SK-N-SH (cell line): ENCODE results near the gene PITPNM3. TPM values are rescaled to one million over a fixed set of nuclear protein-coding genes. Genes with fewer than 3 reads are reported as not detected.

Experiments
- CTCF ChIA-PET: fragments of 300-600, 350-600 bp; formaldehyde crosslinking; extraction: SDS; loops from one replicate; lab custom pipeline; 2021; lab: Yijun Ruan, JAX
- POLR2A ChIA-PET: fragments of 350-600 bp; sonication (Branson Sonifier 250); formaldehyde crosslinking; extraction: SDS; loops from one replicate; lab custom pipeline; 2020; ENCODE audit warnings: antibody characterized with exemption, inconsistent platforms; lab: Yijun Ruan, JAX
- DNase-seq: peaks from one replicate; pipeline ENCODE4 v3.0.0; 2012
- H2AFZ ChIP-seq: fragments of 200-600 bp; sonication (generic); 2 replicates; pipeline ENCODE4 v1.8.1; 2016; ENCODE audit warnings: antibody characterized with exemption, mild to moderate bottlenecking, low read depth
- H3F3A ChIP-seq: fragments of 200-600 bp; sonication (generic); replicated peaks from 2 replicates; pipeline ENCODE3; 2016; ENCODE audit warnings: antibody characterized with exemption, mild to moderate bottlenecking; ENCODE audit not compliant: insufficient read depth
- H3K27ac ChIP-seq, 2 experiments: fragments of 200-500 bp in 1 of 2; fragments of 200-600 bp in 1 of 2; sonication (Bioruptor generic) in 1 of 2; sonication (generic), shearing (Covaris generic) in 1 of 2; 2 replicates each; pipeline versions ENCODE4 v1.5.1 to v1.6.1; 2014 to 2016; ENCODE audit warnings: low read depth in 2 of 2, inconsistent platforms in 1 of 2, low read length in 1 of 2, mild to moderate bottlenecking in 1 of 2, mixed read lengths in 1 of 2
- H3K27me3 ChIP-seq: fragments of 200-600 bp; sonication (generic), shearing (Covaris generic); 2 replicates; pipeline ENCODE4 v1.6.1; 2016; ENCODE audit warnings: mixed run types; ENCODE audit not compliant: insufficient read depth
- H3K36me3 ChIP-seq, 2 experiments: fragments of 200-500 bp in 1 of 2; fragments of 200-600 bp in 1 of 2; sonication (Bioruptor generic) in 1 of 2; sonication (generic) in 1 of 2; replicated peaks in 1 of 2; 2 replicates each; pipeline versions ENCODE3 to v1.5.1; 2014 to 2016; ENCODE audit warnings: low read length in 1 of 2, mild to moderate bottlenecking in 1 of 2; ENCODE audit not compliant: insufficient read depth in 2 of 2, control insufficient read depth in 1 of 2
- H3K4me1 ChIP-seq, 2 experiments: fragments of 200-500 bp in 1 of 2; fragments of 200-600 bp in 1 of 2; sonication (Bioruptor generic) in 1 of 2; sonication (generic), shearing (Covaris generic) in 1 of 2; 2 replicates each; pipeline versions ENCODE4 v1.5.1 to v1.6.1; 2014 to 2016; ENCODE audit warnings: low read depth in 1 of 2, low read length in 1 of 2, mixed run types in 1 of 2; ENCODE audit not compliant: insufficient read depth in 2 of 2, control insufficient read depth in 1 of 2
- H3K4me2 ChIP-seq: fragments of 200-600 bp; sonication (generic), shearing (Covaris generic); 2 replicates; pipeline ENCODE4 v1.6.1; 2017; ENCODE audit warnings: mixed run types
- H3K4me3 ChIP-seq, 2 experiments: fragments of 200-500 bp in 1 of 2; fragments of 200-600 bp in 1 of 2; sonication (Bioruptor generic) in 1 of 2; sonication (generic), shearing (Covaris generic) in 1 of 2; 2 replicates each; pipeline versions ENCODE4 v1.5.1 to v1.8.1; 2014 to 2016; ENCODE audit warnings: low read depth in 2 of 2, inconsistent platforms in 1 of 2, low read length in 1 of 2, mild to moderate bottlenecking in 1 of 2, mixed read lengths in 1 of 2, moderate library complexity in 1 of 2
- H3K79me2 ChIP-seq: fragments of 200-600 bp; sonication (generic); 2 replicates; pipeline ENCODE4 v1.8.1; 2017; ENCODE audit warnings: mild to moderate bottlenecking; ENCODE audit not compliant: insufficient read depth
- H3K9ac ChIP-seq: fragments of 200-600 bp; sonication (generic); 2 replicates; pipeline ENCODE4 v1.6.1; 2017; ENCODE audit warnings: mixed run types
- H3K9me2 ChIP-seq: fragments of 200-600 bp; sonication (generic); 2 replicates; pipeline ENCODE4 v1.6.1; 2017; ENCODE audit warnings: mixed run types
- H3K9me3 ChIP-seq: fragments of 200-600 bp; sonication (generic); 2 replicates; pipeline ENCODE4 v1.6.1; 2017; ENCODE audit warnings: mixed run types, mild to moderate bottlenecking, moderate library complexity
- H4K20me1 ChIP-seq: fragments of 200-600 bp; sonication (generic); 2 replicates; pipeline ENCODE4 v1.6.1; 2017; ENCODE audit warnings: mild to moderate bottlenecking, mixed run types; ENCODE audit not compliant: insufficient read depth
- FOXJ3 ChIP-seq: sonication (generic); formaldehyde crosslinking; IDR thresholded peaks from 2 replicates; pipeline ENCODE4 v1.5.1; 2020; ENCODE audit warnings: mild to moderate bottlenecking, missing genetic modification reagents
- MXI1 ChIP-seq: IDR thresholded peaks from 2 replicates; pipeline ENCODE4 v1.6.1; 2012; ENCODE audit warnings: mild to moderate bottlenecking, low read depth, low read length, improper control_type of control experiment
- NRF1 ChIP-seq: IDR thresholded peaks from 2 replicates; pipeline ENCODE4 v1.6.1; 2012; ENCODE audit warnings: low read depth, mild to moderate bottlenecking, low read length
- RCOR1 ChIP-seq: fragments of 150-350 bp; IDR thresholded peaks from 2 replicates; pipeline ENCODE4 v1.6.1; 2017; ENCODE audit warnings: antibody characterized with exemption, low read length
- TAF1 ChIP-seq: IDR thresholded peaks from 2 replicates; pipeline ENCODE4 v1.6.1; 2012; ENCODE audit warnings: low read depth, mild to moderate bottlenecking, low read length, moderate library complexity, borderline replicate concordance
- TEAD4 ChIP-seq: IDR thresholded peaks from 2 replicates; pipeline ENCODE4 v1.4.0; 2012; ENCODE audit warnings: mild to moderate bottlenecking, borderline replicate concordance; ENCODE audit not compliant: insufficient read depth
- WGBS: methylation state at CpG from one replicate; pipeline ENCODE4 v1.1.6; 2017; ENCODE audit warnings: low lambda C conversion rate; 5-methylcytosine and 5-hydroxymethylcytosine counted together
- polyA plus RNA-seq, 3 experiments: library from polyadenylated mRNA; depleted of rRNA; stranded (reverse); fragments of >200 nt; gene quantifications; 2 replicates each; pipeline ENCODE4 v1.2.3, GENCODE V29; 2012
- TF ChIP-seq, protein P1 (sequence below): IDR thresholded peaks from 2 replicates; pipeline ENCODE4 v1.4.0; 2012; ENCODE audit warnings: low read depth, borderline replicate concordance
- TF ChIP-seq, protein P2 (sequence below): fragments of 150-350 bp; IDR thresholded peaks from 2 replicates; pipeline ENCODE4 v1.6.1; 2017; ENCODE audit warnings: antibody characterized with exemption, low read length, low read depth, borderline replicate concordance
- TF ChIP-seq, protein P3 (sequence below): IDR thresholded peaks from 2 replicates; pipeline ENCODE4 v1.4.0; 2012; ENCODE audit warnings: low read depth

PITPNM3 gene
- polyA plus RNA-seq, 1 of the 3 experiments (the other 2 are of a cell fraction), result 0.82 TPM

DNA sequence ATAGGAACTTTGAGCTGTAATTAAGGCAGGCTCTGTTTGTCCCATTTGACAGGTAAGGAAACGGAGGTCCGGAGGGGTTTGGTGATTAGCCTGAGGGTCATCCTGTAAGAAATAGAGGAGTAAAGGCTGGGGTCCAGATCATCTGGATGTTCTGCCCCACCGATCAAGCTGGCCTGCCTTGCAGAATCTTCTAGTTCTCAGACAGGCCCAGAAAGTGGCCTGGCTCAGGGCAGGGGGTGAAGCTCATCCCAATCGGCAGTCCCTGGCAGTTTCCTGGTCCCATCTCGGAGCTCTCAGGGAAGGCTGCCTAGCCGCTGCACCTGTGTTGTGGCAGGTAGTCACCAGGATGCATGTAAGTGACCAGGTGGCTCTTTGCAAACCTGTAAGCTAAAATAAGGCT, 107.9 kb downstream of the PITPNM3 start:
- ChIA-PET POLR2A (no interaction called here), CTCF (interaction anchor here (0.8 to 1.5 kb wide), 3 partner anchors 12 to 25 kb away, joined by 3 read pairs; no protein-coding TSS in a partner anchor)
- no peak overlapping the region for H3K4me3 ChIP-seq
- WGBS, result 96% methylated on average over 5 of the region's 6 CpGs
- H3K9me3 ChIP-seq, result no peaks in the 10 kb centered on the region
- no peak overlapping the region for H3K27ac ChIP-seq
- no peak overlapping the region for H3K4me2 ChIP-seq
- peaks cover 12% of the 10 kb centered on the region; the same call in 1 of the 2 replicates for H3K79me2 ChIP-seq
- no peak overlapping the region for H3K9ac ChIP-seq
- H3F3A ChIP-seq, result peaks cover 3% of the 10 kb centered on the region
- H2AFZ ChIP-seq, result no peak overlapping the region
- DNase-seq, result no peak
- peaks cover 0 to 15% of the 10 kb centered on the region in 2 experiments; a peak in 1 of 4 replicates for H3K4me1 ChIP-seq
- TF ChIP-seq FOXJ3 (CRISPR knock-in tag), result no peak
- no peaks in the 10 kb centered on the region for H3K9me2 ChIP-seq
- H3K36me3 ChIP-seq, result peaks cover 0 to 12% of the 10 kb centered on the region in 2 experiments
- H4K20me1 ChIP-seq, result no peaks in the 10 kb centered on the region
- H3K27me3 ChIP-seq, result no peaks in the 10 kb centered on the region

DNA sequence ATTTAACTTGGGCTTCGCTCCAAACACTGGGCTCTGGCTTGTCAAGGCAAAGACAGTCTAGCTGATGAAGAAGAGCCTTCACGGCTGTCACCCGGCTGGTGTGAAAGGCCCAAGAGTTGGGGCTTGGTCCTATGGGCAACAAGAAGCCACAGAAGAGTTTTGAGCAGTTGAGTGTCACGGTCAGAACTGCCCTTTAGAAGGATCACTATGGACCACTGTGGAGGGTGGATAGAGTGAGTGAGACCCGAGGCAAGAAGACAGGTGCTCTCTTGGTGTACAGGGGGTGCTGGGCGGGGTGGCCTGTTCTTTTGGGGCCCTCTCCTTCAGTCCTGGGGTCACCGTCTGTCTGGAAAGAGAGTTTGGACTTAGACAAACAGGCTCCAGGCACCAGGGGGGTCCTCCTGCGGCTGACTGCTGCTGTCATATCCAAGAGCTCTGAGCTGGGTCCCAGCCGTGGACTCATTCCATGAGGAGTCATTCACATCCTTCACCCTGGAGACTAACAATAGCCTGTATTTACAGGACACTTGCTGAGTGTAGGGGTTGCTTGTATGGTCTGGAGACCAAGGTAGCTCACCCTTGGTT, 109.7 kb downstream of the PITPNM3 start:
- no peak for TF ChIP-seq NRF1
- TF ChIP-seq, protein P1, sequence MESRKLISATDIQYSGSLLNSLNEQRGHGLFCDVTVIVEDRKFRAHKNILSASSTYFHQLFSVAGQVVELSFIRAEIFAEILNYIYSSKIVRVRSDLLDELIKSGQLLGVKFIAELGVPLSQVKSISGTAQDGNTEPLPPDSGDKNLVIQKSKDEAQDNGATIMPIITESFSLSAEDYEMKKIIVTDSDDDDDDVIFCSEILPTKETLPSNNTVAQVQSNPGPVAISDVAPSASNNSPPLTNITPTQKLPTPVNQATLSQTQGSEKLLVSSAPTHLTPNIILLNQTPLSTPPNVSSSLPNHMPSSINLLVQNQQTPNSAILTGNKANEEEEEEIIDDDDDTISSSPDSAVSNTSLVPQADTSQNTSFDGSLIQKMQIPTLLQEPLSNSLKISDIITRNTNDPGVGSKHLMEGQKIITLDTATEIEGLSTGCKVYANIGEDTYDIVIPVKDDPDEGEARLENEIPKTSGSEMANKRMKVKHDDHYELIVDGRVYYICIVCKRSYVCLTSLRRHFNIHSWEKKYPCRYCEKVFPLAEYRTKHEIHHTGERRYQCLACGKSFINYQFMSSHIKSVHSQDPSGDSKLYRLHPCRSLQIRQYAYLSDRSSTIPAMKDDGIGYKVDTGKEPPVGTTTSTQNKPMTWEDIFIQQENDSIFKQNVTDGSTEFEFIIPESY, result no peak
- TF ChIP-seq MXI1, result no peak
- TF ChIP-seq RCOR1, result no peak
- peaks cover 5% of the 10 kb centered on the region for H3F3A ChIP-seq
- peaks cover 0 to 12% of the 10 kb centered on the region in 2 experiments for H3K36me3 ChIP-seq
- H2AFZ ChIP-seq, result no peak overlapping the region
- H3K4me1 ChIP-seq, result peaks cover 0 to 11% of the 10 kb centered on the region in 2 experiments; a peak in 1 of 4 replicates
- no peaks in the 10 kb centered on the region for H4K20me1 ChIP-seq
- no peaks in the 10 kb centered on the region for H3K9me3 ChIP-seq
- H3K4me3 ChIP-seq, result no peak overlapping the region
- H3K9me2 ChIP-seq, result no peaks in the 10 kb centered on the region
- no peaks in the 10 kb centered on the region for H3K27me3 ChIP-seq
- WGBS, result 88% methylated on average over 7 of the region's 9 CpGs
- no peak for DNase-seq
- H3K9ac ChIP-seq, result no peak overlapping the region
- H3K4me2 ChIP-seq, result no peak overlapping the region
- H3K27ac ChIP-seq, result no peak overlapping the region
- ChIA-PET CTCF (interaction anchor here (1.1 to 2.9 kb wide), 3 partner anchors 10 to 27 kb away, joined by 4 to 13 read pairs (median 13); partner anchors contain the start of gene AIPL1), POLR2A (no interaction called here)
- peaks cover 12% of the 10 kb centered on the region; the same call in 1 of the 2 replicates for H3K79me2 ChIP-seq

DNA sequence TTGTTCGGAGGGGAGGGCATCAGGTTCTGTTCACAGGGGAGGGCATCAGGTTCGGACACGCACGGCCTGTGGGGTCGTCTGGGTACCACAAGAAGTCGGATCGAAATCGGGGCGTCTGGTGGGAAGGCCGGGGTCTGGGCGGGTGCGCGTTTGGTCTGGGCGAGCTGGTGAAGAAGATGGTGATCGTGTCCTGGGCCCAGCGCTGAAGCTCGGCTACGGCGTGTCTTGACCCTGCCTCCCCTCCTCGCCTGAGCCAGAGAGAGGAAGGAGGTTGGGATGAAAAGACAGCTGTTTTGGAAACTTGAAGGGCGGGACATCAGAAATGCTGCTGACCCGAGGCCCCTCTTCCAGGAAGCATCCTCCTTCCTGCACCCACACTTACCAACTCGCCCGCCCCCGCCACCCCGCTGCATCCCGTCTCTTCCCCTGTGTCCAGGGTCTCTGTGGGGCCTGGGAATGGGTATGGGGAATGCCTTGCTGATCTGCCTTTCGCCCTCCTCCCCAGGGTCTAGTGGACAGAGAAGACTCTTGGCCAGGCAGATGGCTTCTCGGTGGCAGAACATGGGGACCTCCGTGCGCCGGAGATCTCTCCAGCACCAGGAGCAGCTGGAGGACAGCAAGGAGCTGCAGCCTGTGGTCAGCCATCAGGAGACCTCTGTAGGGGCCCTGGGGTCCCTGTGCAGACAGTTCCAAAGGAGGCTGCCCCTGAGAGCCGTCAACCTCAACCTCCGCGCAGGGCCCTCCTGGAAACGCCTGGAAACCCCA, 111.6 kb downstream of the PITPNM3 start:
- Histone ChIP-seq H3K9me2 (no peaks in the 10 kb centered on the region), H4K20me1 (no peaks in the 10 kb centered on the region), H3K27ac (no peak overlapping the region), H3K9ac (peak overlapping the region; percentile 63), H2AFZ (peak overlapping the region; percentile 66; the same call in 1 of the 2 replicates), H3K4me1 (peaks cover 0 to 11% of the 10 kb centered on the region in 2 experiments; a peak in 1 of 4 replicates), H3K36me3 (peaks cover 0 to 8% of the 10 kb centered on the region in 2 experiments), H3K79me2 (peaks cover 12% of the 10 kb centered on the region; the same call in 1 of the 2 replicates), H3F3A (peaks cover 5% of the 10 kb centered on the region), H3K9me3 (no peaks in the 10 kb centered on the region), H3K4me2 (peak overlapping the region; percentile 100), H3K27me3 (no peaks in the 10 kb centered on the region), H3K4me3 (peak overlapping the region; percentile 60 to 75)
- TF ChIP-seq, protein P2, sequence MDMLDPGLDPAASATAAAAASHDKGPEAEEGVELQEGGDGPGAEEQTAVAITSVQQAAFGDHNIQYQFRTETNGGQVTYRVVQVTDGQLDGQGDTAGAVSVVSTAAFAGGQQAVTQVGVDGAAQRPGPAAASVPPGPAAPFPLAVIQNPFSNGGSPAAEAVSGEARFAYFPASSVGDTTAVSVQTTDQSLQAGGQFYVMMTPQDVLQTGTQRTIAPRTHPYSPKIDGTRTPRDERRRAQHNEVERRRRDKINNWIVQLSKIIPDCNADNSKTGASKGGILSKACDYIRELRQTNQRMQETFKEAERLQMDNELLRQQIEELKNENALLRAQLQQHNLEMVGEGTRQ, result no peak
- TF ChIP-seq TEAD4, result no peak
- TF ChIP-seq TAF1, result no peak
- TF ChIP-seq, protein P3, sequence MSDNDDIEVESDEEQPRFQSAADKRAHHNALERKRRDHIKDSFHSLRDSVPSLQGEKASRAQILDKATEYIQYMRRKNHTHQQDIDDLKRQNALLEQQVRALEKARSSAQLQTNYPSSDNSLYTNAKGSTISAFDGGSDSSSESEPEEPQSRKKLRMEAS, result no peak
- DNase-seq, result no peak
- WGBS, result 20% methylated on average over 32 of the region's 36 CpGs
- ChIA-PET POLR2A (interaction anchor here (3.1 kb wide), 1 partner anchor 8 kb away, joined by 11 read pairs; no protein-coding TSS in a partner anchor), CTCF (interaction anchor here (2.5 to 2.9 kb wide), 2 partner anchors 8 to 29 kb away, joined by 13 read pairs; no protein-coding TSS in a partner anchor)
